T-helper 22 cell (primary cell): ENCODE measurements around the gene PPP1R13L.

Experiments
- DNase-seq: peaks from one replicate; pipeline ENCODE4 v3.0.0-alpha.2; 2020; ENCODE audit warnings: low read depth

Gene PPP1R13L, protein sequence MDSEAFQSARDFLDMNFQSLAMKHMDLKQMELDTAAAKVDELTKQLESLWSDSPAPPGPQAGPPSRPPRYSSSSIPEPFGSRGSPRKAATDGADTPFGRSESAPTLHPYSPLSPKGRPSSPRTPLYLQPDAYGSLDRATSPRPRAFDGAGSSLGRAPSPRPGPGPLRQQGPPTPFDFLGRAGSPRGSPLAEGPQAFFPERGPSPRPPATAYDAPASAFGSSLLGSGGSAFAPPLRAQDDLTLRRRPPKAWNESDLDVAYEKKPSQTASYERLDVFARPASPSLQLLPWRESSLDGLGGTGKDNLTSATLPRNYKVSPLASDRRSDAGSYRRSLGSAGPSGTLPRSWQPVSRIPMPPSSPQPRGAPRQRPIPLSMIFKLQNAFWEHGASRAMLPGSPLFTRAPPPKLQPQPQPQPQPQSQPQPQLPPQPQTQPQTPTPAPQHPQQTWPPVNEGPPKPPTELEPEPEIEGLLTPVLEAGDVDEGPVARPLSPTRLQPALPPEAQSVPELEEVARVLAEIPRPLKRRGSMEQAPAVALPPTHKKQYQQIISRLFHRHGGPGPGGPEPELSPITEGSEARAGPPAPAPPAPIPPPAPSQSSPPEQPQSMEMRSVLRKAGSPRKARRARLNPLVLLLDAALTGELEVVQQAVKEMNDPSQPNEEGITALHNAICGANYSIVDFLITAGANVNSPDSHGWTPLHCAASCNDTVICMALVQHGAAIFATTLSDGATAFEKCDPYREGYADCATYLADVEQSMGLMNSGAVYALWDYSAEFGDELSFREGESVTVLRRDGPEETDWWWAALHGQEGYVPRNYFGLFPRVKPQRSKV

DNA sequence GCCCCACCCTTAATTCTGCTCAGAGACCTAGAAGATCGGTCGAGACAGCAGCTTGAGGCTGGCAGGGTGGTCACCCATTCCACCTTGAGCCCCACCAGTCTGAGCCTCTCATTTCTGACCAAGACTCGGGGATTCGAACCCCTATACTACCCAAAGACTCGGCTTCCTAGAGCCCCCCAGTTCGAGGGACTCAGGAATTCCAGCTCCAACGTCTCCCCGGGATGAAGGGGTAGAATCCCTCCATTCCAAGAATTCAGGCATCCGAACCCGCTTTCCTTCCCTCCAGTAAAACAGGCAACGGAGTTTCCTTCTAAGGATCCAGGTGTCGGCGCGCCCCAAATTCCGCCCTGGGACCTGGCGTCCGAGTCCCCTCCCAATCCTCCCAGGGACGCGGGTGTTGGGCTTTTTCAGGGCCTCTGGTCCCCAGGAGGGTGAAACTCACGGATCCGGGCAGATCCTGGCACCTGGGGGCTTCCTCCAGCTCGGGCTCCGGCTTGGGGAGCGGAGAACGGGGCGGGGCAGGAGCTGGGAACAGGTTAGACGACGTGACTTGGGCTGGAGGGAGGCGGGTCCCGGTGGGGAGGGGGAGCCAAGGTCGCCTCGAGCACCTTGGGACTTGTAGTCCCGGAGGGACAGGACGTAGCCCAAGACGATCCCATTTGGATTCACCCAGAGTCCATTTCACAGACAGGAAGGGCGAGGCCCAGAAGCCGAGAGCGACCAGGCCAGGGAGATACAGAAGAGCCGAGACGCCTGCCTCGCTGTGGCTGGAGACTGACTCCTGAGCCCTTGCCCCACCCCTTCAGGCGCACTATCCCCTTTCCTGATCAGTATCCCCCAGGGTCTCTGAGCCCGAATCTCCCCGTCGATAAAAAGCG is at the start of gene PPP1R13L:
TSS of gene PPP1R13L (minus strand) at position 513 of the 878 bp plus-strand sequence. CDS start 6,751 bp downstream, outside the sequence.
- DNase-seq, result peak; percentile 36

GRCh38 chr19:45451850-45452387 is 47.0 kb upstream of the PPP1R13L start:
- no peak for DNase-seq

DNA sequence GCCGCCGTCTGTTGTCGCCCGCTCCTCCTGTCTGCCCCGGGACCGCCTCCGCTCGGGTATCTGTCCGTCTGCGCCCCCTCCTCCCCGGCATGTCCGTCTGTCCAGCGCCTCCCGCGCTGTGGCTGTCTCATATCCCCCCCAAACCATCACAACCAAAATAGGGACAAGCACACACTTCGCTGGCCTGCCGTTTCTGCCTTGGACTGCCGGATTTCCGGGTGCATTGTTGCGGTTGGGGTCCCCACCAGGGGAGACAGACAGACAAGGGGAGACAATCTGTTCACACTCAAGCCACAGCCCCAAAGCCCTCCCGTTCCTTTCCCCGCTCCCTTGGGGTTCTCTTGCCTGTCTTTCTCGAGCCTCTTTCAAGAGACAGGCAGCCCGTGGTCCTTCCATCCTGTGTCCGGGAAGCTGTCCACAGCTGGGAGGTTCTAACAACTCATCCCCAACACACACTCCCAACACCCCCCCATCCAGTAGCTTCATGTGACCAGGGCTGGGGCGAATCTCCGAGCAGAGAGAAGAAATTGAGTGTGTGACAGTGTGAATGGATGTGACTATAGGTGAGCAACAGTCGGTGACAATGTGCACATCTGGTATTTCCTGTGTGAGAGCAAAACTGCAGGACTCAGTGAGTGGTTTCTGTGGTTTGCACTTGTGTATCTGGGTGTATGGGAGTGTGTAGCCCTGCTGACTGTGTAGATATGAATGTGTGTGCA is 46.4 kb upstream of the PPP1R13L start:
- DNase-seq, result peak; percentile 57

DNA sequence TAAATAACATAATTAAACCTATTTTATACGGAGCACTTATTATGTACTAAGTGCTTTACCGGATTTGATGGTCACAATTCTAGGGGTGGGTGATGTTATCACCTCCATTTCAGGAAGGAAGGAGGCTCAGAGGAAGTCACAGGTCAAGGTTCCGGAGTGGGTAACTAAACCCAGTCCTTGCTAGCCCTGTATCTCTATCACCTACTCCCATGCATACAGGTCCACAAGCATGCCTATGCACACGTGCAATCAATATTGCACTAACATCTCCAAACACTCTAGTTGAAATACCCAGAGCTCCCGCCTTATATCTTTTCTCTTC is 45.1 kb upstream of the PPP1R13L start:
- DNase-seq, result peak; percentile 40

DNA sequence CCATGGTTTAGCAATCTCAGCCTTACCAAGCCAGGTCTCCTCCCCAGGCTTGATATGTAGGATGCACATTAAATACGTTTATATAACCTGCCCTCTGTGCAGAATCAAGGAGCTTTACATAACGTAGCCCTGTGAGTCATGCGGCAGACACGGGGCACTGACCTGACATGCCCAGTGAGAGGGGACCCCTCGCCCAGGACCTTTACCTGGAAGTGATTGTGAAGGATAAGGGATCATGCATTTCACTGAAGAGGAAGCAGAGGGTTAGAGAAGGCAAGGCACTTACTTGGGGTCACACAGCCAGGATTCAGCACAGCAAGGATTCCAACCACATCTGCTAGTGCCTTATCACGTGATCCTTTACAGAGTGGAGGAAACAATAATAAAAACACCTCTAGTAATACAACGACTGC is 44.0 kb upstream of the PPP1R13L start:
- DNase-seq, result no peak

GRCh38 chr19:45448425-45448756 is 43.5 kb upstream of the PPP1R13L start:
- no peak for DNase-seq

- DNase-seq, result no peak
Measured at GRCh38 chr19:45446944-45447343, 42.1 kb upstream of the PPP1R13L start.

- no peak for DNase-seq
Measured at GRCh38 chr19:45446295-45446694, 41.4 kb upstream of the PPP1R13L start.

DNA sequence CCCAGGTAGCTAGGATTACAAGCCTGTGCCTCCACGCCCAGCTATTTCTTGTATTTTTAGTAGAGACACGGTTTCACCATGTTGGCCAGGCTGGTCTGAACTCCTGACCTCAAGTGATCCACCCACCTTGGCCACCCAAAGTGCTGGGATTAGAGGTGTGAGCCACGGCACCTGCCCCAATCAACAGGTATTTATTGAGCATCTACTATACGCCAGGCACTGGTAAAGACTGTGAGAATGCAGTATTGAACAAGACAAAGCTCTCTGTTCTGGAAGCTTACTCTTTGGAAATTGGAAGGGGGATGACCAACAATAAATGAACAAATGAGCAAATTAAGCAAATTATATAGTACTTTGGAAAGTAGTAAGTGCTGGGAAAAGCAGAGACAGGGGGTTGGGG is 40.3 kb upstream of the PPP1R13L start:
- no peak for DNase-seq

DNA sequence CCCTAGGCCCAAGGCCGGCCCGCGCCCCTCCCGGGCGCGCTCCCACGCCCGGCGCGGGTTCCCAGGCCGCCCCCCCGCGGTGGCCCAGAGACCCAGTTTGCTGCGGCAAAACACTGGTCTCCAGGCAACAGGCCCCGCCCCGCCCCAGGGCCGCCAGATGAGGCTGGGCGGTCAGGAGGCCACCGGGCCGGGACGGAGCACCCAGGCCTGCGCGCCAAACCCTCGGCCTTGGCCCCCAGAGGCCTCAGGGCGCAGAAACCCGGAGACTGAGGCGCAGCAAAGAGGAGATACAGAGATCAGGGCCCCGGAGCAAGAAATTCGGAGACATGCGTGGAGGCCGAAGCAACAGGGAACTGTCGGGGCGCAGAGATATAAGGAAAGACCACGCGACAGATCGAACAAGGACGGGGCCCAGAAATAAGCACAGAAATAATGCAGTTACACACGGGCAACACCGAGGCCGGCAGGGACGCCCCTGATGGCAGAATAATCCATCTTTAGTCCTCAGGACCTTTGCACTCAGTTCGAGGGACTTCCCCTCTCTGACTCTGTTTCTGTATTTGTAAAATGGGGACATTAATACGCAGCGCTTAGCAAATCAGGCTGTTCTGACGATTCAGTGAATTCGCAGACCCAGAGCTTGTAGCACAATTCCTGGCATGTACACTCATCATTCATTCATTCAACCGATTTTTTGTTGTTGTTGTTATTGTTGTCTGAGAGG is 39.6 kb upstream of the PPP1R13L start:
- peak; percentile 70 for DNase-seq

GRCh38 chr19:45443462-45444317 is 38.8 kb upstream of the PPP1R13L start:
- DNase-seq, result peak; percentile 49

DNA sequence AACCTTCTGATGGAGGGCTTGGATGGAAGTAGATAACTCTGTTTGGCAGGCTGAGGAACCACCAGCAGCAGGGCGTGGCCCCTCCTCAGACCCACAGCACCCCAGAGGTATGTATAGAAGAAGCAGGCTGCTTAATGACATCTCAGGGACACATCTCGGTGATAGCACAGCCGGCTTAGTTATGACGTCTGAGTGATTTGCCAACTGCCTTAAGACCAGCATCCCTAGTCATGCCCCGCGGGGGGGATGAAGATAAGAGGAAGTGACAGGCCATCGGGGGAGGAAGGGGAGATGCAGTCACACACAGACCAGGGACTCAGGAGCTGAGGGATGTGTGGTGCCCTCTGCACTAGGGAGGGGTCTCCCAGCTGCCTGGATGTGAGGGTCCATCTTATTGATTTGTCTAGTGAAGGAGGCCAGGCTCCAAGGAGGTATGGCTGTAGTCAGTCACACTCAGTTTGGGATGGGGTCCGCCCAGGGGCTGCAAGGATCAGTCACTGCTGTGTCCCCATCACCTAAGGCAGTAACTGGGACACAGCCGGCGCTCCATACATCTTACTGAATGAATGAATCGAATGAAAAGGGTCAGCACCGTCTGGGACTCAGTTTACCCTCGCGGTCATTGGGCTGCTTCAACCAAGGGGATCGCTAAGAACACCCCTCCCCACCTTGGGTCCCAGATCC is 38.1 kb upstream of the PPP1R13L start:
- peak; percentile 29 for DNase-seq

GRCh38 chr19:45442408-45442777 is 37.5 kb upstream of the PPP1R13L start:
- no peak for DNase-seq

DNA sequence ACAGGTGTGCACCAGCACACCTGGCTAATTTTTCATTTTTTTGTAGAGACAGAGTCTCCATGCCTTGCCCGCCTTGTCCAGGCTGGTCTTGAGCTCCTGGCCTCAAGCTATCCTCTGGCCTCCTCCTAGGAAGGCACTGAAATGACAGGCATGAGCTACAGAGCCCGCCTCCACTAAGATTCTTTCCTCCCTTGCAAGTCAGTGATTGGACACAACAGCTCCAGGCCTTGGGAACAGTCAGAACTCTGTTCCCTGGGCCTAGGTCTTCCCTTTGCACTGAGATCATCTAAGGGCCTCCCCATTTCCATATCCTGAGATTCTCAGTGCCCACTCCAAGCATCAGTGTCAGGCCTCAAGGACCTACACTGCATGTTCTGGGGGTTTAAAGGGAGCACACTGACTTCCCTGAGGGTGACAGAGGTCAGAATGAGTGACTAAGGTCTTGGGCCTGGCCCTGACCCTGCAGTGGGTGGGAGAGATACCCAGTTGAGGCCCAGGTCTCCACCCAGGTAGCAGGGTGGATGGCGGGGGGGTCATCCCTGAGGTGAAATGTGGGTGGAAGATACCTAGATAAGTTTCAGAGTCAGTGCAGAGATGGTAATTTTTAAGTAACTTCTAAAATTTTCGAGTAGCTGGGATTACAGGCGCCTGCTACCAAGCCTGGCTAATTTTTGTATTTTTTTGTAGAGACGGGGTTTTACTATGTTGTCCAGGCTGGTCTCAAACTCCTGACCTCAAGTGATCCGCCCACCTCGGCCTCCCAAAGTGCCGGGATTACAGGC is 36.2 kb upstream of the PPP1R13L start:
- DNase-seq, result no peak

DNA sequence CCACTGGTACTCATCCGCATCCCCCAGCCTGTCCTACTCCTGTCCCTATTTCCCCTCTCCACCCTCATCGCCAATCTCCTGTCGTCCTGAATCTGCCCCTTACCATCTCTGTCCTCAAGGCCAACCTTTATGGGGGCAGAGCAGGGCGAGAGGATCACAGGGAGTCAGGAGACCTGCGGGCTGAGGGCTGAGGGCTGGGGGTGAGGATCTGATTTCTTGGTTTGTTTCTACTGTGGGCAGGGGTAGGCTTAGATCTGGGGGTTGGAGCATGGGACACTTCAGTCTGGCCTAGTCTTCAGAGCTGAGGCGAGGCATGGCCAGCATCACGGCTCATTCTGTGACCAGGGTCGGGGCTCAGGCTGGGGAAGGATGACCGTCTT is 35.4 kb upstream of the PPP1R13L start:
- no peak for DNase-seq

GRCh38 chr19:45439569-45440258 is 34.8 kb upstream of the PPP1R13L start:
- peak; percentile 68 for DNase-seq

DNA sequence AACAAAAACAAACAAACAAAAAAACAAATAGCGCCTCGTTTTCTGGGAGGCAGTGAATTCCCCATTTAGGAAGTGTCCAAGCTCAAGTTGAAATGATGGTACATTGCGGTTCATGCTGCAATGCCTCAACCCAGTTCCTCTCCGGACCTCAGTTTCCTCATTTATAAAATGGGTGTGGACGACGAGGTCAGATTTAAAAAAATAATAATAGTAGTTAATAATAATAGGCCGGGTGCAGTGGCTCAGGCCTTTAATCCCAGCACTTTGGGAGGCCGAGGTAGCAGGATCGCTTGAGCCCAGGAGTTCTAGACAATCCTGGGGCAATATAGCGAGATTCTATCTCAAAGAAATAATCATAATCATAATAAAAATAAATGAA is 34.3 kb upstream of the PPP1R13L start:
- no peak for DNase-seq

DNA sequence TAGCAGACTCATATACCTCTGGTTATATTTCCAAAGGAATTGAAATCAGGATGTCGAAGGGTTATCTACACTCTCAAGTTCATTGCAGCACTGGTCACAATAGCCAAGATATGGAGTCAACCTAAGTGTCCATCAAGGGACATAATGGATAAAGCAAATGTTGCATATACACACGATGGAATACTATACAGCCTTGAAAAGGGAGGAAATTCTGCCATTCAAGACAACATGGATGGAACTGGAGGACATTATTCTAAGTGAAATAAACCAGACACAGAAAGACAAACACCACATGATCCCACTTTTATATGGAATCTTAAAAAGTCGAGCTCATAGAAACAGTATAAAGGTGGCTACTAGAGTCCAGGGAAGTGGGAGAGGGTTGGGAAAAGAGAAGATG is 32.5 kb upstream of the PPP1R13L start:
- no peak for DNase-seq
